CD4-positive, alpha-beta T cell treated with Interleukin-10 for 1 hour (primary cell): Measurements from ENCODE around the gene BLNK.
"Not testable (repeated sequence)": the region's sequence is repeated elsewhere in the genome, so short reads cannot be mapped to it uniquely, and the experiment has no call there.

Experiments
- DNase-seq: peaks from one replicate; pipeline ENCODE4 v3.0.0-alpha.2; 2020

The BLNK gene

GRCh38 chr10:96218826-96219225 lies 52.5 kb downstream of the BLNK start:
- DNase-seq: no peak

- DNase-seq: no peak
These were observed 53.7 kb downstream of the BLNK start for GRCh38 chr10:96217711-96218110.

GRCh38 chr10:96216775-96217174 lies 54.6 kb downstream of the BLNK start:
- no peak for DNase-seq

- no peak for DNase-seq
These were observed 58.5 kb downstream of the BLNK start for GRCh38 chr10:96212911-96213310.

GRCh38 chr10:96211764-96212163 lies 59.6 kb downstream of the BLNK start:
- no peak for DNase-seq

- DNase-seq: no peak
These were observed 62.4 kb downstream of the BLNK start for GRCh38 chr10:96208946-96209345.

- no peak for DNase-seq
These were observed 63.1 kb downstream of the BLNK start for GRCh38 chr10:96208271-96208670.

- DNase-seq: no peak
These were observed 65.8 kb downstream of the BLNK start for GRCh38 chr10:96205580-96205979.

- no peak for DNase-seq
These were observed 69.8 kb downstream of the BLNK start for GRCh38 chr10:96201525-96201924.

- DNase-seq: not testable (repeated sequence)
These were observed 81.9 kb downstream of the BLNK start for GRCh38 chr10:96189505-96189904.

GRCh38 chr10:96188916-96189315 lies 82.5 kb downstream of the BLNK start:
- no peak for DNase-seq

GRCh38 chr10:96188421-96188820 lies 82.9 kb downstream of the BLNK start:
- no peak for DNase-seq

GRCh38 chr10:96176985-96177384 lies 94.4 kb downstream of the BLNK start:
- DNase-seq: no peak

GRCh38 chr10:96172666-96173065 lies 98.7 kb downstream of the BLNK start:
- no peak for DNase-seq

GRCh38 chr10:96170230-96170629 lies 101.1 kb downstream of the BLNK start:
- no peak for DNase-seq

GRCh38 chr10:96168546-96168945 lies 102.8 kb downstream of the BLNK start:
- no peak for DNase-seq

GRCh38 chr10:96165726-96166125 lies 105.6 kb downstream of the BLNK start:
- DNase-seq: no peak

- no peak for DNase-seq
These were observed 118.3 kb downstream of the BLNK start for GRCh38 chr10:96153070-96153469.

- no peak for DNase-seq
These were observed 118.9 kb downstream of the BLNK start for GRCh38 chr10:96152437-96152836.
